GM12891 (cell line): Measurements from ENCODE around the gene FAM114A2.
"Not testable (repeated sequence)": the region's sequence is repeated elsewhere in the genome, so short reads cannot be mapped to it uniquely, and the experiment has no call there.

ENCODE experiments used
- DNase-seq: peaks from one replicate; pipeline ENCODE4 v3.0.0; 2011; ENCODE audit warnings: low spot score; ENCODE audit not compliant: insufficient read length
- FAIRE-seq: peaks from 2 replicates; lab custom pipeline; 2011; peaks lifted over from hg19 to GRCh38; lab: Jason Lieb, UNC
- PAX5 ChIP-seq: IDR thresholded peaks from 2 replicates; pipeline ENCODE4 v1.6.1; 2011; ENCODE audit warnings: low read length, moderate library complexity, mild to moderate bottlenecking; ENCODE audit not compliant: insufficient read depth, severe bottlenecking
- POLR2A ChIP-seq: IDR thresholded peaks from 2 replicates; pipeline ENCODE4 v1.6.1; 2011; ENCODE audit warnings: low read depth, low read length, control low read depth
- POLR2AphosphoS5 ChIP-seq: IDR thresholded peaks from 2 replicates; pipeline ENCODE4 v1.6.1; 2011; ENCODE audit warnings: low read depth, low read length, control low read depth
- POU2F2 ChIP-seq: IDR thresholded peaks from 2 replicates; pipeline ENCODE4 v1.6.1; 2011; ENCODE audit warnings: low read depth, mild to moderate bottlenecking, control low read depth, low read length, moderate library complexity
- SPI1 ChIP-seq: IDR thresholded peaks from 2 replicates; pipeline ENCODE4 v1.6.1; 2011; ENCODE audit warnings: low read depth, low read length, control low read depth
- TAF1 ChIP-seq: IDR thresholded peaks from 2 replicates; pipeline ENCODE4 v1.6.1; 2011; ENCODE audit warnings: low read depth, low read length, control low read depth

Gene FAM114A2

GRCh38 chr5:154018919-154019318, 19.8 kb downstream of the FAM114A2 start:
- not testable (repeated sequence) for FAIRE-seq

DNA sequence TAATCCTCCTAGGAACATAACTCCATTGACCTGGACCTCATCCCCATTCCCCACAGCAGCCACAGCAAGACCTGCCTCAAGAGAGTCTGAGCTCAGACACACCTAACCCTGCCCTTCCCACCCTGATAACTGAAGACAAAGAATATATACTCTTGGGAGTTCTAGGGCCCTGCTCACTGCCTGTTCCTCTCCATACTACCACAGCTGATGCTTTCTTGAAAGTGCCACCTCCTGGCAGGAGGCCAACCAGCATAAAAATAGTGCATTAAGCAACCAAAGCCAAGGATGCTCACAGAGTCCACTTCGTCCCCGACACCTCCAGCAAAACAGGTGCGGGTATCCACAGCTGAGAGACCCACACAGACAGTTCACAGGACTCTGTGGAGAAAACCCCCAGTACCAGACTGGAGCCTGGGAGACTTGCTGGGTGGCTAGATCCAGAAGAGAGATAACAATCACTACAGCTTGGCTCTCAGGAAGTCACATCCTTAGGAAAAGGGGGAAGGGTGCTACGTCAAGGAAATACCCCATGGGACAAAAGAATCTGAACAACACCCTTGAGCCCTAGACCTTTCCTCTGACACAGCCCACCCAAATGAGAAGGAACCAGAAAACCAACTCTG, 23.5 kb downstream of the FAM114A2 start:
- TF ChIP-seq POLR2A = no peak
- TF ChIP-seq POLR2AphosphoS5 = no peak
- no peak for TF ChIP-seq PAX5
- TF ChIP-seq TAF1 = no peak
- no peak for TF ChIP-seq POU2F2
- no peak for TF ChIP-seq SPI1
- FAIRE-seq = no peak
- DNase-seq = no peak

More at GRCh38 chr5:154018919-154019318, 19.8 kb downstream of the FAM114A2 start:
- peak; percentile 69 for TF ChIP-seq SPI1
- not testable (repeated sequence) for DNase-seq

DNA sequence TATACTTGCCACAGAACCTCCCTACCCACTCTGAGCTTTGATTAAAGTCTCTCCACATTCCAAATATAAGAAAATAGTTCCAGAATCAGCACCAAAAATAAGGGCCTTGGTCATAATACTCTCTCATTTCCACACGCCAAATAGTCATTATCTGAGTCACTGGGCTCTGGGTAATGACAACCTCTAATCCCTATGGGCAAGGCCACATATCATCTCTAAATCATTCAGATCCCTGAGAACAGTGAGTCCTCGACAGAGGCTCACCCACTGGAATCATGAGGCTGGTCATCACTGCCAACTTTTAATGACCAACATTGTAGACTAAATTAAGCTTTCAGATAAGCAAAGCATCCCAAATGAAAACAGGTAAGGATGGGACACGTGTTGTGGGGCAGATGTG, 28.1 kb downstream of the FAM114A2 start:
- TF ChIP-seq POU2F2 = no peak
- TF ChIP-seq POLR2AphosphoS5 = no peak
- TF ChIP-seq PAX5 = no peak
- TF ChIP-seq SPI1 = no peak
- TF ChIP-seq TAF1 = no peak
- DNase-seq = no peak
- no peak for FAIRE-seq

GRCh38 chr5:154005648-154006047, 33.1 kb downstream of the FAM114A2 start:
- TF ChIP-seq POLR2A (no peak), POLR2AphosphoS5 (no peak), TAF1 (no peak), SPI1 (no peak), POU2F2 (no peak), PAX5 (no peak)
- DNase-seq = no peak
- no peak for FAIRE-seq

DNA sequence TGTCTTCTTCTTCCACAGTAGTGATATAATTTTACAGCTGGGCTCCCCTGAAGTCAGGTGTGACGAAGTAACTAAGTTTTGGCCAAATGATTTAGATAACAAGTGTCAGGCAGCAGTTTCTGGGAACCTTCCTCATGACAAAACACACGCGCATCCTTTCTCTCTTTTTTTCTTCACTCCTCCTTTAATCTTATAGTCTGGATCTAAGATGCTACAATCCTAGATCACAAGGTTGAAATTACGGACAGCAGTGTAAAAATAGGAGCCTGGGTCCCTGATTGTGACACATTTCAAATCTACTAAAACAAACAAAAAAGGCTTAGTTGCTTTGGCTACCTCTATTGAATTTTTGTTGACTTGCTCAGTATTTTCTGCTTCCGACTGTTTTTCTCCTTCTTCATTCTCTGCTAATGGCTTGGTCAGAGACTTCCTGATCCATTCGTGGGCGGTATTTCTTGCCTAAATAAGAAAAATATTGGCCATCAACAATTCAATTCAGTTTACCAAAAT, 36.1 kb downstream of the FAM114A2 start:
- TF ChIP-seq PAX5 (no peak), POLR2A (no peak), TAF1 (no peak), SPI1 (no peak), POU2F2 (no peak), POLR2AphosphoS5 (no peak)
- DNase-seq (no peak), FAIRE-seq (no peak)

- TF ChIP-seq TAF1 (no peak), PAX5 (no peak), POLR2A (no peak), SPI1 (no peak)
- DNase-seq (no peak), FAIRE-seq (no peak)
Measured at GRCh38 chr5:154002093-154002492, 36.6 kb downstream of the FAM114A2 start.

GRCh38 chr5:154000703-154001102, 38.0 kb downstream of the FAM114A2 start:
- DNase-seq (no peak), FAIRE-seq (no peak)
- no peak for TF ChIP-seq POLR2AphosphoS5
- TF ChIP-seq PAX5 = no peak
- no peak for TF ChIP-seq POLR2A
- no peak for TF ChIP-seq POU2F2
- no peak for TF ChIP-seq SPI1

DNA sequence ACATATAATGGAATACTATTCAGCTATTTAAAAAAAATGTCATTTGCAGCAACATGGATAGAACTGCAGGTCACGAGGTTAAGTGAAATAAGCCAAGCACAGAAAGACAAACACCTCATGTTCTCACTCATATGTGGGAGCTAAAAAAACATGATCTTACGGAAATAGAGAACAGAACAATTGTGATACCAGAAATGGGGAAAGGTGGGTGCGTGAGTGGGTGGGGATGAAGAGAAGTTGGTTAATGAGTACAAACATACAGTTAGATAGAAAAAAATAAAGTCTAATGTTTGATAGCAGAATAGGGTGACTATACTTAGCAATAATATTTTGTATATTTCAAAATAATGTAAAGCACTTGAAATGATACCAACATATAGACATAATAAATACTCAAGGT, 38.7 kb downstream of the FAM114A2 start:
- TF ChIP-seq PAX5 (no peak), POU2F2 (no peak), POLR2A (no peak), TAF1 (no peak), SPI1 (no peak), POLR2AphosphoS5 (no peak)
- DNase-seq = no peak
- FAIRE-seq = no peak

GRCh38 chr5:153998768-153999167, 39.9 kb downstream of the FAM114A2 start:
- no peak for TF ChIP-seq TAF1
- no peak for TF ChIP-seq PAX5
- no peak for TF ChIP-seq POU2F2
- TF ChIP-seq POLR2AphosphoS5 = no peak
- TF ChIP-seq POLR2A = no peak
- TF ChIP-seq SPI1 = no peak
- no peak for DNase-seq
- no peak for FAIRE-seq

DNA sequence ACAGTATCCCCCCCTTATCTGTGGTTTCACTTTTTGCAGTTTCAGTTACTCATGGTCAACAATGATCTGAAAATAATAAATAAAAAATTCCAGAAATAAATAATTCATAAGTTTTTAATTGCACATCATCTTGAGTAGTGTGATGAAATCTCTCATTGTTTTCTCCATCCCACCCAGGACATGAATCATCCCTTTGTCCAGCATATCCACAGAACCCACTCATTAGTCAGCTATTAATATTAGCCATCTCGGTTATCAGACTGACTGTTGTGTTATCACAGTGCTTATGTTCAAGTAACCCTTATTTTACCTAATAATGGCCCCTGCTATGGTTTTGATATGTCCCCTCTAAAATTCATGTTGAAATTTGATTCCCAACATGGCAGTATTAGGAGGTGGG, 40.7 kb downstream of the FAM114A2 start:
- DNase-seq = no peak
- peak; percentile 56 for FAIRE-seq
- TF ChIP-seq PAX5 (no peak), POU2F2 (no peak), TAF1 (no peak), POLR2AphosphoS5 (no peak), SPI1 (no peak), POLR2A (no peak)

- TF ChIP-seq SPI1 (no peak), POLR2A (no peak), PAX5 (no peak), POLR2AphosphoS5 (no peak), TAF1 (no peak), POU2F2 (no peak)
- FAIRE-seq (no peak), DNase-seq (no peak)
Measured at GRCh38 chr5:153991168-153991567, 47.5 kb downstream of the FAM114A2 start.
